DND-41 (cell line): ENCODE measurements around the gene LRTM2.
A peak's percentile ranks its signal among the peaks of the same experiment; 100 is the strongest.

ENCODE experiments used
- ATAC-seq: fragments of 200-7000 bp; cut with Tn5 transposase; 3 replicates; pipeline ENCODE4 v1.9.1; 2021; ENCODE audit warnings: low read depth; ENCODE audit not compliant: insufficient read depth
- DNase-seq: peaks from one replicate; pipeline ENCODE4 v3.0.0-alpha.2; 2020
- H2AFZ ChIP-seq: 2 replicates; pipeline ENCODE4 v1.6.0; 2012; ENCODE audit warnings: low read depth, low read length
- H3K27ac ChIP-seq: 2 replicates; pipeline ENCODE4 v1.5.1; 2012; ENCODE audit warnings: low read length, inconsistent platforms
- H3K27me3 ChIP-seq: fragments of 200-600 bp; sonication (generic); 2 replicates; pipeline ENCODE4 v1.6.0; 2012; ENCODE audit warnings: low read length, mild to moderate bottlenecking, inconsistent platforms; ENCODE audit not compliant: insufficient read depth, poor library complexity
- H3K36me3 ChIP-seq: 2 replicates; pipeline ENCODE4 v1.5.1; 2012; ENCODE audit warnings: low read length, inconsistent platforms; ENCODE audit not compliant: insufficient read depth
- H3K4me1 ChIP-seq: 2 replicates; pipeline ENCODE4 v1.5.1; 2012; ENCODE audit warnings: mild to moderate bottlenecking, low read length; ENCODE audit not compliant: insufficient read depth
- H3K4me2 ChIP-seq: 2 replicates; pipeline ENCODE4 v1.6.0; 2012; ENCODE audit warnings: mild to moderate bottlenecking, moderate library complexity, low read length, inconsistent platforms; ENCODE audit not compliant: insufficient read depth
- H3K4me3 ChIP-seq, 2 experiments: fragments of 200-600 bp in 1 of 2; shearing (Covaris generic) in 1 of 2; 2 replicates each; pipeline ENCODE4 v1.5.1; 2012 to 2016; ENCODE audit warnings: inconsistent platforms in 2 of 2, low read length in 2 of 2, mild to moderate bottlenecking in 2 of 2, low read depth in 1 of 2, moderate library complexity in 1 of 2
- H3K79me2 ChIP-seq: 2 replicates; pipeline ENCODE4 v1.6.0; 2012; ENCODE audit warnings: low read length, inconsistent platforms; ENCODE audit not compliant: insufficient read depth
- H3K9ac ChIP-seq: 2 replicates; pipeline ENCODE4 v1.6.0; 2012; ENCODE audit warnings: low read depth, mild to moderate bottlenecking, inconsistent platforms, low read length, moderate library complexity
- H3K9me3 ChIP-seq: 2 replicates; pipeline ENCODE4 v1.5.1; 2012; ENCODE audit warnings: low read length, moderate library complexity, mild to moderate bottlenecking, inconsistent platforms; ENCODE audit not compliant: insufficient read depth, severe bottlenecking
- H4K20me1 ChIP-seq: 2 replicates; pipeline ENCODE4 v1.6.0; 2012; ENCODE audit warnings: low read length; ENCODE audit not compliant: insufficient read depth
- EZH2 ChIP-seq: IDR thresholded peaks from 3 replicates; pipeline ENCODE4 v1.6.1; 2012; ENCODE audit warnings: borderline replicate concordance, low read depth, mild to moderate bottlenecking, moderate library complexity, low read length, inconsistent platforms; ENCODE audit not compliant: severe bottlenecking
- TF ChIP-seq, protein P1 (sequence below): IDR thresholded peaks from 2 replicates; pipeline ENCODE4 v1.5.1; 2012; ENCODE audit warnings: borderline replicate concordance, low read length, moderate library complexity, mild to moderate bottlenecking; ENCODE audit not compliant: poor library complexity, severe bottlenecking; ENCODE audit errors: extremely low read depth

The LRTM2 gene

DNA sequence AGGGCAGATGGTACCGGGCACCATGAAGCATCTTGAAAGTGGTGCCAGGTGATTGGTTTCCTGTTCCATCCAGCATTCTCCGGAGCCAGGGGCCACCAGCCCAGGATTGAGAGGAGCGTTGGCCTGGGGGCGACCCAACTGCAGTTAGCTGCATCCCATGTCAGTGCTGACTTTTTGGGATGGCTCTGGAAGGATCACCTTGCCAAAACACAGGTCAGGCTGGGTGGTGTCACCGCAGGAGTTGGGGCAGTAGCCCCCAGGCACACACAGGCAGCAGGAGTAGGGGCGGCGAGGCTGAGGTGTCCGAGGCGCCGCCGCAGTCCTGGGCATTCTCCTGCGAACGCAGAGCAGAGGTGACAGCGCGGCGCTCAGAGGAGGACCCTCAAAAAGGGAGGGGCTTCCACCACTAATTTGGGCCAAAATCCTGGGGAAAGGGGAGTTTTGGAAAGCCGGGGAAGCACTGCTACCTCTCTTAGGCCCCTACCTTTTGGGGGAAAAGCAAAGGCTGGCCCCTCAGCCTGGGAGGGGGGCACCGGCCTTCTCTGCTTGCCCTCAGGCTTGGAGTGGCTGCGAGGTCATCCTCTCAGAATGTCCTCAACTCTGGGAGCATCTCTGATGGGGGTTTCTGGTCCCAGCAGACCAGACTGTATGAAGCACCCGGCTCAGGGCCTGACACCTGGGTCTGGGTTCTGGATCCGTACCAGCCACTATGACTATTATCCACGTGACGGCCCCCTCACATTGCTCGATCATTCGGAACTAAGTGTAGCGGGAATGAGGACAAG is 26.7 kb upstream of the LRTM2 start:
- TF ChIP-seq EZH2: no peak
- TF ChIP-seq, protein P1, sequence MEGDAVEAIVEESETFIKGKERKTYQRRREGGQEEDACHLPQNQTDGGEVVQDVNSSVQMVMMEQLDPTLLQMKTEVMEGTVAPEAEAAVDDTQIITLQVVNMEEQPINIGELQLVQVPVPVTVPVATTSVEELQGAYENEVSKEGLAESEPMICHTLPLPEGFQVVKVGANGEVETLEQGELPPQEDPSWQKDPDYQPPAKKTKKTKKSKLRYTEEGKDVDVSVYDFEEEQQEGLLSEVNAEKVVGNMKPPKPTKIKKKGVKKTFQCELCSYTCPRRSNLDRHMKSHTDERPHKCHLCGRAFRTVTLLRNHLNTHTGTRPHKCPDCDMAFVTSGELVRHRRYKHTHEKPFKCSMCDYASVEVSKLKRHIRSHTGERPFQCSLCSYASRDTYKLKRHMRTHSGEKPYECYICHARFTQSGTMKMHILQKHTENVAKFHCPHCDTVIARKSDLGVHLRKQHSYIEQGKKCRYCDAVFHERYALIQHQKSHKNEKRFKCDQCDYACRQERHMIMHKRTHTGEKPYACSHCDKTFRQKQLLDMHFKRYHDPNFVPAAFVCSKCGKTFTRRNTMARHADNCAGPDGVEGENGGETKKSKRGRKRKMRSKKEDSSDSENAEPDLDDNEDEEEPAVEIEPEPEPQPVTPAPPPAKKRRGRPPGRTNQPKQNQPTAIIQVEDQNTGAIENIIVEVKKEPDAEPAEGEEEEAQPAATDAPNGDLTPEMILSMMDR: no peak
- peaks cover 8% of the 10 kb centered on the region for H4K20me1 ChIP-seq
- DNase-seq: no peak
- H3K27me3 ChIP-seq: no peaks in the 10 kb centered on the region
- H3K9me3 ChIP-seq: no peaks in the 10 kb centered on the region
- no peak overlapping the region for H3K27ac ChIP-seq
- no peak overlapping the region for H3K4me2 ChIP-seq
- no peak overlapping the region for H2AFZ ChIP-seq
- peaks cover 18% of the 10 kb centered on the region for H3K4me1 ChIP-seq
- no peaks in the 10 kb centered on the region for H3K36me3 ChIP-seq
- H3K4me3 ChIP-seq: no peak overlapping the region
- no peak for ATAC-seq
- no peaks in the 10 kb centered on the region for H3K79me2 ChIP-seq
- no peak overlapping the region for H3K9ac ChIP-seq

DNA sequence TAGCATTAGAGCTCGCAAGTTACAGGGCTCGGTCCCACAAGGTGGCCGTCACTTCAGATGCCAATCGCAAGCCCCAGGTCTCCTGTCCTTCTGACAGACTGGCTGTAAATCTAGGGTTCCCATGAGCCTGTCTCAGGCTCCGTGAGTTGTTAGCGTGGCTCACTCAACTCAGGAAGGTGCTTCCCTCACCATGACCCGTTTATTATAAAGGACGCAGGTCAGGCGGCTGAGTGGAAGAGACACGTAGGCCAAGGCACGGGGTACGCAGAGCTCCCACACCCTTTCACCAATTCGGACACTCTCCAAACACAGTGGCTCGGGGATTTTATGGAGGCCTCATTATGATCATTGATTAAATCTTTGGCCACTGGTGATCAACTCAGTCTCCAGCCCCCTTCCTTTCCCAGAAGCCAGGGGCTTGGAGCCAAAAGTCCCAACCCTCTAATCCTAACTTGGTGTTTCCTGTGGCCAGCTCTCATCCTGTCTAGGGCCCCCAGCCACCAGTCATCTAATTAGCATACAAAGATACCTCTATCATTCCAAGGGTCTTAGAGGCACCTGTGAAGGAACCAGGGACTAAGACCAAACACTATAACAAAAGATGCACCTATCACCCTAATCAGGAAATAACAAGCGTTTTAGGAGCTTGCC is 25.8 kb upstream of the LRTM2 start:
- TF ChIP-seq, protein P1: no peak
- TF ChIP-seq EZH2: no peak
- Histone ChIP-seq H3K79me2 (no peaks in the 10 kb centered on the region), H3K36me3 (no peaks in the 10 kb centered on the region), H3K9me3 (no peaks in the 10 kb centered on the region), H3K27ac (no peak overlapping the region), H2AFZ (no peak overlapping the region), H3K27me3 (no peaks in the 10 kb centered on the region), H3K4me3 (no peak overlapping the region), H3K9ac (no peak overlapping the region), H3K4me2 (no peak overlapping the region), H3K4me1 (peaks cover 18% of the 10 kb centered on the region), H4K20me1 (peaks cover 8% of the 10 kb centered on the region)
- DNase-seq: no peak
- no peak for ATAC-seq

DNA sequence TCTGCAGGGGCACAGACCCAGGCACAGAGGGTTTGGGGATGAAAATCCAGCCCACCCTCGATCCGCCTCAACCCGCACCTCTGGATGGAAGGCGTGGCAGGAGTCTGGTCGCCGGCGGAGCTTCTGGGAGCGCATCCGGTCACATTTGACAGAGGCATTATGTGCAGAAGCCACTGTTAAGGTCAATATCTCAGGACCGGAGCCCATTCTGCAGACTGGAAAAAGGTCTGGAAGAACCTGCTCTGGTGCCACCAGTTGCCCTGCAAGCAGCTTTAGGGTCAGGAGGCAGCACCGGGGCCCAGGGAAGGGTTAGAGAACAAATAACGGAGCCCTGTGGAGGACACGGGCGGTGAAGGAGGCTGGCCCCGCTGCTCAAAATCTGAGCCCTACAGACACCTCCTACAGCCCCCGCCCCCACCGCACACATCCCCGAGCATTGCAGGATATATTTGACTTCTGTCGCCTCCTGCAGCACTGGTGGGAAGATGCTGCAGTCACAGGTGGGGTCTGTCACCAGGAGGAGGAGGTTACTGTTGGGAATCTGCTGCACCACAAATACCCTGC is 25.1 kb upstream of the LRTM2 start:
- Histone ChIP-seq H3K27me3 (no peaks in the 10 kb centered on the region), H3K27ac (no peak overlapping the region), H3K9ac (peak overlapping the region; percentile 64), H3K36me3 (no peaks in the 10 kb centered on the region), H4K20me1 (peaks cover 7% of the 10 kb centered on the region), H3K4me3 (no peak overlapping the region), H2AFZ (peak overlapping the region; percentile 100), H3K4me1 (peaks cover 18% of the 10 kb centered on the region), H3K79me2 (no peaks in the 10 kb centered on the region), H3K9me3 (no peaks in the 10 kb centered on the region), H3K4me2 (peak overlapping the region; percentile 78)
- ATAC-seq (no peak), DNase-seq (no peak)
- TF ChIP-seq, protein P1: no peak
